ENCODE measurements around the gene TDRD7. TPM values are rescaled to one million over a fixed set of nuclear protein-coding genes. Genes with fewer than 3 reads are reported as not detected.
"Not testable (repeated sequence)": the region's sequence is repeated elsewhere in the genome, so short reads cannot be mapped to it uniquely, and the experiment has no call there.

The TDRD7 gene
- total RNA-seq, 1 donor from 2014 or later: 4.1 TPM

DNA sequence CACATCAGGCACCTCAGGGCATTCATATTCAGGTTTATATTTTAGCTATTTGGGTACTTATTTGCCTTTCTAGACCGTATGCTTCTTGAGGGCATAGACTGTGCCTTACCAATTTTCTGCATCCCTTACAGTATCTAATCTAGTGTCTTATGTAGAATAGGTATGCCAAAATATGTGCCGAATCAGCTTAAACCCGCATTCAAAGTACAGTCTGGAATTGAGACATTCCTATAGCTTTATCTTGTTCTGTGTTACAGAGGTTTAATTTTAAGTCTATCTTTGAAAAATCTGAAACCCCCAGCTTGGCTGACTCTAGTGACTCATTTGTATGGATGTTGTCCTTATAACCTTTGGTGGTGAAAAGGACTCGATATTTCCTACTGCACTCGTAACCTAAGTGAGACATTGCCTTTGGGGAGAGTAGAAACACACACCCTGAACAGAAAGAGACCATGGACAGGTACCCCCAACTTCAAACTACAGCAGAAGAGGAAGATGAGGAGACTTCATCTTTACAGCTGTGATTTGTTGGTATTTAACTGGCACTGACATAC lies 62.6 kb downstream of the TDRD7 start:
- ATAC-seq: no peak
- DNase-seq (ENCODE audit: low spot score): no peak

GRCh38 chr9:97475059-97475458 lies 63.2 kb downstream of the TDRD7 start:
- ATAC-seq: no peak

DNA sequence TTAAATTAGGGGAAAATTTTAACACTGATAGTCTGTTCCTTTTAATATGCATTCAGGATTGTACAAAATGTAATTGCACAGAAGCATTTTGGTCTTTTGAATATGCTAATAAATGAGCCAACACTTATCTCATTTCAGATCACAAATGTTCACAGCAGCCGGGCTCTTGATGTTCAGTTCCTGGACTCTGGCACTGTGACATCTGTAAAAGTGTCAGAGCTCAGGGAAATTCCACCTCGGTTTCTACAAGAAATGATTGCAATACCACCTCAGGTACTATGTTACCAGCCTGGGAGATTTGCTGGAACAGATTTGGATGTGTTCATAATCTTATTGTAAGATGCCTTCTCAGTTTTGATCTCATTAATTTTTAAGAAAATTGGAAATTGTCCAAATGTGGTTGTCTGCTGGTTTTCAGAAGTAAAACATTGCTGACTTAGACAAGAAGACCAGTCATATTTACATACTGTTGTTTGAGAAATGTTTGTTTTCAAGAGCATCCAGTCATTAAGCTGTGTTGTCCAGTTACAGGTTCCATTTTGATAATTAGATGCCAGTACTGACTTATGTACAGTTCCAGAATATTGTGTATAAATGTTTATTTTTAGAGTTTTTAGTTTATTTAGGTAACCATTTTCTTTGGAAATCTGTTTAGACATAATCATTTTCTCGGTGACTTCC lies 66.5 kb downstream of the TDRD7 start:
- ATAC-seq (peak; percentile 86), DNase-seq (ENCODE audit: low spot score) (peak; percentile 71)

More at GRCh38 chr9:97475059-97475458, 63.2 kb downstream of the TDRD7 start:
- DNase-seq (ENCODE audit: low spot score): no peak

GRCh38 chr9:97479496-97480159 lies 67.7 kb downstream of the TDRD7 start:
- ATAC-seq: peak; percentile 18
- DNase-seq (ENCODE audit: low spot score): no peak

DNA sequence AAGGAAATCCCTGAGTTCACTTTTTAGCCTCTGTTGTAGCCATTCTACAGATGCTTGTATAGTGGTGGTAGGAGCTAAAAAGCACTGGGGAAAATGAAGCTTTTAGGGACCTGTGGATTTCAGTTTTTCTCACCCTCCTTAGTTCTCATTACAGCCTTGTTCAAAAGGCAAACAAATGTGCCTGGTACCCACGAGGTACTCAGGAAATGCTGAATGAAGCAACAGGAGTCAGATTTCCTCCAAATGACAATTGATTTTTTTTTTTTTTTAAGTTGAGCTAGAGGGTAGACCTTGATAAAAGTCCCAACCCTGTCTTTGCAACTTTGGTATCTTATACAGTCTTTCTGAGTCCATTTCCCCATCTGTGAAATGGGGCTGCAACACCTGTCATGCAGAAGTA lies 68.3 kb downstream of the TDRD7 start:
- ATAC-seq (peak; percentile 56), DNase-seq (ENCODE audit: low spot score) (no peak)

DNA sequence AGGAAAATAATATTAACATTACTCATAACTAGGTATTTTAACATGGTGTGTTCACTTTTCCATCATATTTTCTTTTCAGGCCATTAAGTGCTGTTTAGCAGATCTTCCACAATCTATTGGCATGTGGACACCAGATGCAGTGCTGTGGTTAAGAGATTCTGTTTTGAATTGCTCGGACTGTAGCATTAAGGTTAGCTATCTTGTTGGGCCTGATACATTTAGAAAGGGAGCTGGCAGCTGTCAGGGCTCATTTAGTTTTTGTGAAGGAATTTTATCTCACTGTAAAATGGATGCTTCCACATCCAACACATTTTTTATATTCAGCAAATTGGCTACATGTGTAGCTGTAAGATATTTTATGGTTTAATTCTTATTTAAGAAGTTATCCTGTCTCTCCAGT lies 68.9 kb downstream of the TDRD7 start:
- DNase-seq (ENCODE audit: low spot score): no peak

GRCh38 chr9:97484134-97484533 lies 72.2 kb downstream of the TDRD7 start:
- peak; percentile 60 for DNase-seq (ENCODE audit: low spot score)
- ATAC-seq: peak; percentile 62

More for the DNA sequence above, 68.9 kb downstream of the TDRD7 start:
- no peak for ATAC-seq

DNA sequence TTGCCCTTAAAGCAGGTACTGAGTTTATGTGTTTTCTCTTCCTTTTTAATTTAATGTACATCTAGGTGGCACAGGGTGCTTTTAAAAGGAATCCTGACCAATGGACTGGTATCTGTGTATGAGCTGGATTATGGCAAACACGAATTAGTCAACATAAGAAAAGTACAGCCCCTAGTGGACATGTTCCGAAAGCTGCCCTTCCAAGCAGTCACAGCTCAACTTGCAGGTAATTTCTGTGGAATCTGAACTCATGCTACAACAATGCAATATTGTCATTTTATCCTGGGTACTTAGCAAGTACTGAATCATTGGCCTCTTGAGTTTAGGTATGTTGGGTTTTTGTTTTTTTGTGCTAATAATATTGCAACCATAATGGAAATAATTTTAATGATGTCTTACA lies 75.2 kb downstream of the TDRD7 start:
- DNase-seq (ENCODE audit: low spot score): no peak
- ATAC-seq: peak; percentile 86

- ATAC-seq (no peak), DNase-seq (ENCODE audit: low spot score) (no peak)
Observed at GRCh38 chr9:97487861-97488260, 76.0 kb downstream of the TDRD7 start.

- ATAC-seq (no peak), DNase-seq (ENCODE audit: low spot score) (no peak)
Observed at GRCh38 chr9:97491216-97491999, 79.5 kb downstream of the TDRD7 start.

DNA sequence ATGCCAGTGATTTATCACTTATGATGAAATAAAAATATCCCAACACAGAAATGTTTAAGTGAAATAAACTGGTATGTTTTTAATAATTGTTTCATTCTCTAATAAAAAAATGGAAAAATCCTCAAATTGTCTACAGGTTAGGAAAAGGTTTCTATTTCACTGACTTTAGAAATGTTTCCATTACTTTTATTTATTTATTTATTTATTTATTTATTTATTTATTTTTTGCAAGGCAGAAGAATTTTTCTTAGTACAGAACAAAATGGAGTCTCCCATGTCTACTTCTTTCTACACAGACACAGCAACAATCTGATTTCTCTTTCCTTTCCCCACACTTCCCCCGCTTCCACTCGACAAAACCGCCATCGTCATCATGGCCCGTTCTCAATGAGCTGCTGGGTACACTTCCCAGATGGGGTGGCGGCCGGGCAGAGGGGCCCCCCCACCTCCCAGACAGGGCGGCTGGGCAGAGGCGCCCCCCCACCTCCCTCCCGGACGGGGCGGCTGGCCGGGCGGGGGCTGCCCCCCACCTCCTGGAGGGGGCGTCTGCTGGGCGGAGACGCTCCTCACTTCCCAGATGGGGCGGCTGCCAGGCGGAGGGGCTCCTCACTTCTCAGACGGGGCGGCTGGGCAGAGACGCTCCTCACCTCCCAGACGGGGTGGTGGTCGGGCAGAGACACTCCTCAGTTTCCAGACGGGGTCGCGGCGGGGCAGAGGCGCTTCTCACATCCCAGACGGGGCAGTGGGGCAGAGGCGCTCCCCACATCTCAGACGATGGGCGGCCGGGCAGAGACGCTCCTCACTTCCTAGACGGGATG lies 85.9 kb downstream of the TDRD7 start:
- ATAC-seq; DNase-seq (ENCODE audit: low spot score): not testable (repeated sequence)

DNA sequence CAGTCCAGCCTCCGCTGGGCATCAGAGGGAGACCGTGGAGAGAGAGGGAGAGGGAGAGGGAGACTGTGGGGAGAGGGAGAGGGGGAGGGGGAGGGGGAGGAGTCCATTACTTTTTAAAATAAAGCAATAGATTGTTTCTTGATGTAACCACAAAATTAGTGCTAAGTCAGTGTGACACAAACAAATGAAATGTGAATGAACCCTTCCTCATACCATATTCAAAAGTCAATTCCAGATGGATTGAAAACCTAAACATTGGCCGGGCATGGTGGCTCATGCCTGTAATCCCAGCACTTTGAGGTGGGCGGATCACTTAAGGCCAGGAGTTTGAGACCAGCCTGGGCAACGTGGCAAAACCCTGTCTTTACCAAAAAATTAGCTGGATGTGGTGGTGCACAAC lies 87.0 kb downstream of the TDRD7 start:
- ATAC-seq; DNase-seq (ENCODE audit: low spot score): not testable (repeated sequence)

GRCh38 chr9:97500263-97500662 lies 88.4 kb downstream of the TDRD7 start:
- ATAC-seq (no peak), DNase-seq (ENCODE audit: low spot score) (no peak)

GRCh38 chr9:97500765-97501176 lies 88.9 kb downstream of the TDRD7 start:
- no peak for ATAC-seq
- no peak for DNase-seq (ENCODE audit: low spot score)

- DNase-seq (ENCODE audit: low spot score) (peak; percentile 85), ATAC-seq (peak; percentile 90)
Observed at GRCh38 chr9:97501177-97501971, 89.5 kb downstream of the TDRD7 start, which contains the start of gene TMOD1. TMOD1 (plus strand) TSS chr9:97501666; CDS start chr9:97524189, 22,523 bp downstream.

DNA sequence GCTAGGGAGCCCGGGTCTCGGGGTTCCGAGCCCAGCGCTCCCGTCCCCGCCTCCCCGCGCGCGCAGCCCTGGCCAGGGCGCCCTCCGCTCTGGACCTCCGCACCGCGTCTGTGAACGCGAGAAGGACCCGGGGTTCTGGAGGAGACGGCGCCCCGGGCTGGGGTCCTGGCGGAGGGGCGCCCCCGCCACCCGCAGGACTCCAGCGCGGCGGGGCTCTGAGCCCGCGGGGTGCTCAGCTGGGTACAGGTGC lies 90.0 kb downstream of the TDRD7 start:
- ATAC-seq: peak; percentile 35
- DNase-seq (ENCODE audit: low spot score): peak; percentile 51

DNA sequence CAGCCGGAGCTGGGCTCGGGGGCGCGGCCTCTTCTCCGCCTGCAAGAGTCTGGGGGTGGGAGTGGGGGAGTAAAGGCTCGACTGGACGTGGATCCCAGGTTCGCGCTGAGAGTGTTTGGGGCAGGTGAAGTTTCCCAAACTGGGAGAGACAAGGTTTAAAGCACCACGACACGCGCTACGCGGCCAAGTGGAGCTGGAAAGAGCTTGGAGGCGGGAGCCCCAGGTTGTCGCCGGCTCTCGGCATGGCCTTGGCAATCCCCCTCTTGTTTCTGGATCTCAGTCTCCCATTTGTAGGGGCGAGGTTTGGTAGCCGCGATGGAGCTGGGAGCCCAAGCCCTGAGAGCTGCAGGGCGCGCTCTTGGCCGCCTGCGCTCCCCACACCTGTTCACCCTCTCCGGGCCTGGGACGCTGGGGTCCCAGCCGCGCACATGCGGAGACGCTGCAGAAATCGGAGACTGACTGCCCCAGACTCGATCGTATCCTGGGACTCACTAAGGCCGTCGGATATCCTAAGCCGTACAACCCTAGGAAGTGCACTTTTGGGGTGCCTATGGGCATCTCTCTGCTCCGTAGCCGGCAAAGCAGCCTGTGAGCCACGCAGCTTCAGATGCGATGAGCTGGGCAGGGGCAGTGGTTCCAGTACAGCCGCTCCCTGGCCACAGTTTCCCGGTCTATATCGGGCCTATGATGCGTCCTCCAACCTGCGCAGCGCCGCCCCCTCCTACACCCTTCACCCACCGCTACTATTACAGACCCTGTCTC lies 90.5 kb downstream of the TDRD7 start:
- ATAC-seq (peak; percentile 47), DNase-seq (ENCODE audit: low spot score) (no peak)

GRCh38 chr9:97502984-97503861 lies 91.3 kb downstream of the TDRD7 start:
- DNase-seq (ENCODE audit: low spot score) (no peak), ATAC-seq (no peak)
